Measurements from ENCODE around the gene MRPL42.

MRPL42 gene

GRCh38 chr12:93500667-93501066, 33.4 kb downstream of the MRPL42 start:
- no peak for DNase-seq

- DNase-seq, result peak; percentile 77
Observed at GRCh38 chr12:93502802-93503623, 35.7 kb downstream of the MRPL42 start.

- no peak for DNase-seq
Observed at GRCh38 chr12:93507165-93507564, 39.9 kb downstream of the MRPL42 start.

GRCh38 chr12:93509506-93509905, 42.2 kb downstream of the MRPL42 start:
- DNase-seq, result no peak

- no peak for DNase-seq
Observed at GRCh38 chr12:93514853-93515252, 47.5 kb downstream of the MRPL42 start.

- DNase-seq, result no peak
Observed at GRCh38 chr12:93518725-93519124, 51.4 kb downstream of the MRPL42 start.

- no peak for DNase-seq
Observed at GRCh38 chr12:93519859-93520258, 52.5 kb downstream of the MRPL42 start.

GRCh38 chr12:93520454-93520853, 53.1 kb downstream of the MRPL42 start:
- no peak for DNase-seq

- DNase-seq, result no peak
Observed at GRCh38 chr12:93521225-93522080, 54.1 kb downstream of the MRPL42 start.

GRCh38 chr12:93524386-93525133, 57.2 kb downstream of the MRPL42 start:
- no peak for DNase-seq

- DNase-seq, result no peak
Observed at GRCh38 chr12:93526786-93527428, 59.6 kb downstream of the MRPL42 start.

- DNase-seq, result no peak
Observed at GRCh38 chr12:93530358-93530757, 63.0 kb downstream of the MRPL42 start.

- DNase-seq, result no peak
Observed at GRCh38 chr12:93533310-93533709, 66.0 kb downstream of the MRPL42 start.

GRCh38 chr12:93536111-93536765, 68.9 kb downstream of the MRPL42 start:
- DNase-seq, result no peak

- DNase-seq, result no peak
Observed at GRCh38 chr12:93536766-93537488, 69.6 kb downstream of the MRPL42 start.

- DNase-seq, result no peak
Observed at GRCh38 chr12:93537769-93538168, 70.5 kb downstream of the MRPL42 start.

- no peak for DNase-seq
Observed at GRCh38 chr12:93539821-93540220, 72.5 kb downstream of the MRPL42 start.

GRCh38 chr12:93540466-93540865, 73.2 kb downstream of the MRPL42 start:
- no peak for DNase-seq

GRCh38 chr12:93541578-93542225, 74.4 kb downstream of the MRPL42 start:
- no peak for DNase-seq

- no peak for DNase-seq
Observed at GRCh38 chr12:93547778-93548177, 80.5 kb downstream of the MRPL42 start.

- no peak for DNase-seq
Observed at GRCh38 chr12:93549174-93549573, 81.9 kb downstream of the MRPL42 start.
